ENCODE data around the gene BAIAP2.

The BAIAP2 gene

DNA sequence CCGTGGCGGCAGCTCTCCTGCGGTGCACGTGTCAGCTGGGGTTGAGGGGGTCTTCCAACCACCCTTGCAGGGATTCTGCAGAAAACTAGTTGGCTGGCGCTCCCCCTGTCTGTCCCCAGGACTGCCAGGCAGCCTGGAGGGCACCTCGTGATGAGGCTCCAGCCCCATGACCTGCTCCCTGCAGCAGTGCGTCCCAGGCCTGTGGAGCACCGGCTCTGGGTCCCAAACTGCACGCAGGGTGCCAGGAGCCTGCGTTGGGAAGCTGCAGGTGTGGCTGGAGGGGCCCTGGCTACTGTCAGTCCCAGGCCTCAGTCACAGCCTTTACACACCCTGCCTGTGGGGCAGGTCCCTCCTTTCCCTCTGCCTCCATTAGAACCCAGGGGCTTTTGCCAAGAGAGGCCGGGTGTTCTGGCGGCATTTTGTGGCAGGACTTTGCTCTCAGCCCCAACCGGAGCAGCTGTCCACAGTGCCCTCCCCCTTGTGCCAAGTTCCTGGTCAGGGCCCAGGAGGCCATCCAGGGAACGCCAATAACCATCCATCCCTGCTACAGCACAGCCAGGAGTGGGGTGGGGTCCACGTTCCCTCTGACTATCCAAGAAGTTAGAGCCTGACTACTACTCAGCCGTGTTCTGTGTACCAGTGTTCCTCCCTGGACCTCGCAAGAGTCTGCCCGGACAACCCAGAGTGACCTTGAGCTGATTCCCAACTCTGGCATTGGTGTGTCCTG is 34.2 kb upstream of the BAIAP2 start:
- Histone ChIP-seq H3K9ac (ENCODE audit: low read length in 5 of 5) (no peak overlapping the region), H3K9me3 (ENCODE audit: control insufficient read depth in 5 of 5, low read length in 5 of 5) (no peaks in the 10 kb centered on the region), H3K27ac (ENCODE audit: low read depth, low read length) (no peak overlapping the region), H3K36me3 (ENCODE audit: control insufficient read depth in 5 of 5, insufficient read depth in 5 of 5, low read length in 5 of 5) (peaks cover 0 to 46% (median 44%) of the 10 kb centered on the region in 5 donors), H3K4me3 (ENCODE audit: low read depth in 1 of 5, low read length in 5 of 5) (no peak overlapping the region), H3K4me1 (ENCODE audit: control insufficient read depth in 5 of 5, insufficient read depth in 5 of 5, low read length in 5 of 5) (peaks cover 2 to 27% (median 17%) of the 10 kb centered on the region in 5 donors), H3K27me3 (ENCODE audit: control insufficient read depth in 5 of 5, insufficient read depth in 4 of 5, low read length in 5 of 5) (peaks cover 5 to 25% (median 9%) of the 10 kb centered on the region in 5 donors)

DNA sequence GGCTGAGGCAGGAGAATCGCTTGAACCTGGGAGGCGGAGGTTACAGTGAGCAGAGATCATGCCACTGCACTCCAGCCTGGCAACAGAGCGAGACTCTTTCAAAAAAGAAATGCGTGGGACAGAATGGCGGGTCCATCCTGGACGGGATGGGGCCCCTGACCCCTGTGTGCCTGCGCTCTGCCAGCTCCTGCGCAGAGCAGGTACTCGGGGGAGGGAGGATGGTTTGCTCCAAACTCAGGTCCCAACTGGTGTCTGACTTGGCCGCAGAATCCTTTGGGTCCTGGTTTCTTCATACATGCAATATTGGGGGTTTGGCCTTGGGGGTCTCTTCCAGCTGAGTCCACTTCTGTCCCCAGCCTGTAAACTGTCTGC is 33.0 kb upstream of the BAIAP2 start:
- peaks cover 2 to 27% (median 17%) of the 10 kb centered on the region in 5 donors for H3K4me1 ChIP-seq (ENCODE audit: control insufficient read depth in 5 of 5, insufficient read depth in 5 of 5, low read length in 5 of 5)
- no peak overlapping the region for H3K27ac ChIP-seq (ENCODE audit: low read depth, low read length)
- H3K4me3 ChIP-seq (ENCODE audit: low read depth in 1 of 5, low read length in 5 of 5): no peak overlapping the region
- peaks cover 5 to 25% (median 9%) of the 10 kb centered on the region in 5 donors for H3K27me3 ChIP-seq (ENCODE audit: control insufficient read depth in 5 of 5, insufficient read depth in 4 of 5, low read length in 5 of 5)
- no peaks in the 10 kb centered on the region for H3K9me3 ChIP-seq (ENCODE audit: control insufficient read depth in 5 of 5, low read length in 5 of 5)
- H3K9ac ChIP-seq (ENCODE audit: low read length in 5 of 5): no peak overlapping the region
- H3K36me3 ChIP-seq (ENCODE audit: control insufficient read depth in 5 of 5, insufficient read depth in 5 of 5, low read length in 5 of 5): peaks cover 0 to 35% (median 33%) of the 10 kb centered on the region in 5 donors

DNA sequence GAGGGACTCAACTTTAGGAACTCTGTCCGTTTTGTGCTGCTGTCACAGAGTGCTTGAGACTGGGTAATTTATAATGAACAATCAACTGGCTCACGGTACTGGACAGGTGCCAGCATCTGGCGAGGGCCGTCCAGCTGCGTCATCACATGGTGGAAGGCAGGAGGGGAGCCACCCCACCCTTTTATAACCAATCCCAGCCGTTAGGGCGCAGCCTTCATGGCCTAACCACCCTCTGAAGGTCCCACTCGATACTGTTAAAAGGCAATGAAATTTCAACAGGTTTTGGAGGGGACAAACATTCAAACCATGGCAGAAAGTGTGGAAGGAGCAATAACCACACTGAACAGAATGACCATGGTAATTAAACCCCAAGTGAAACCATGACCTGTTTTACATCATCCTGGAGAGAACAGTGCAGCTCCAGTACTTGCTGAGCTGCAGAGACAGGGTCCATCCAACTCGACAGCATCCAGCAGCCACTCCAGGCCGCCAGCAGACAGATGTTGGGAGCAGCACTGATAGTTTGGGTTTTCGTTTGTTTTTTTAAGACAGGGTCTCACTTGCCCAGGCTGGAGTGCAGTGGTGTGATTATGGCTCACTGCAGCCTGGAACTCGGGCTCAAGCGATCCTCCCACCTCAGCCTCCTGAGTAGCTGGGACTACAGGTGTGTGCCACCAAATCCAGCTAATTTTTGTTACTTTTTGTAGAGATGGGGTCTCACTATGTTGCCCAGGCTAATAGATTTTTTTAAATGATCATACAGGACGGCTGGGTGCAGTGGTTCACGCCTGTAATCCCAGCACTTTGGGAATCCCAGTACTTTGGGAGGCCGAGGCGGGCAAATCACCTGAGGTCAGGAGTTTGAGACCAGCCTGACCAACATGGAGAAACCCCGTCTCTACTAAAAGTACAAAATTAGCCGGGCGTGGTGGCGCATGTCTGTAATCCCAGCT is 32.3 kb upstream of the BAIAP2 start:
- H3K4me1 ChIP-seq (ENCODE audit: control insufficient read depth in 5 of 5, insufficient read depth in 5 of 5, low read length in 5 of 5): peaks cover 2 to 27% (median 17%) of the 10 kb centered on the region in 5 donors
- peaks cover 5 to 25% (median 9%) of the 10 kb centered on the region in 5 donors for H3K27me3 ChIP-seq (ENCODE audit: control insufficient read depth in 5 of 5, insufficient read depth in 4 of 5, low read length in 5 of 5)
- H3K9me3 ChIP-seq (ENCODE audit: control insufficient read depth in 5 of 5, low read length in 5 of 5): no peaks in the 10 kb centered on the region
- H3K36me3 ChIP-seq (ENCODE audit: control insufficient read depth in 5 of 5, insufficient read depth in 5 of 5, low read length in 5 of 5): peaks cover 0 to 29% (median 26%) of the 10 kb centered on the region in 5 donors
- no peak overlapping the region for H3K9ac ChIP-seq (ENCODE audit: low read length in 5 of 5)
- H3K4me3 ChIP-seq (ENCODE audit: low read depth in 1 of 5, low read length in 5 of 5): no peak overlapping the region
- no peak overlapping the region for H3K27ac ChIP-seq (ENCODE audit: low read depth, low read length)

DNA sequence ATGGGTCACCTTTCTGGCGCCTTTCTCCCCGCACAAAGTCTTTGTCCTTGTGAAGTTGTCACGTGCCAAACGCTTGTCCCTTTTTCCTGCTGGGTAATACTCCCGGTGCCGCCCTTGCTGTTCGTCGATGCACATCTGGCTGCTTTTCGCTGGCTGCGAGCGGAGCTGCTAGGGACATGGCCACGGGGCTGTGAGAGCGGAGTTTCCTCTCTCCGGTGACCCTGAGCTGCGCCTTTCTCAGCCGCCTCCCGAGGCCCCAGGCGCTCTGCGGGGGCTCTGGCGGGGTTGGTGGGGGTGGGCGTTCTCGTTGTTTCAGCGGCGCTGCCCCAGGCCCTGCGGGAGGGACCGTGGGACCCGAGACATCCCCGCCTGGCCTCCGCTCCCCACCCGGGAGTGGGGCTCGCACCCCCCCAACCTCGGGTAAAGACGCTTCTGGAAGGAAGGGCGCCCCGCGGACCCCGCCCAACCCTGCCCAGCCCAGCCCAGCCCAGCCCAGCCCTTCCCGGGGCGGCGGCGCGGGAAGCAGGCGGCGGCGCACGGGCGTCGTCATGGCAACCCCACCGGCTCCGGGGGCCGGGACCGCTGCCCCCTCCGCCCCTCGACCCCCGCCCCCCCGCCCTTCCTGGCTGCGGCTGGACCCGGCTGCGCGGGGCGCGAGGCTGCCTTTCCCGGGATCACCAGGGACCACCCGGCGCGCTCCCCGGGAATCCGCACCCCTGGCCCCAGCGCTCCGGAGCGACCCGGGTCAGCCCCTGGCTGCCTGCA is 31.1 kb upstream of the BAIAP2 start:
- Histone ChIP-seq H3K4me3 (ENCODE audit: low read depth in 1 of 5, low read length in 5 of 5) (no peak overlapping the region), H3K9ac (ENCODE audit: low read length in 5 of 5) (no peak overlapping the region), H3K4me1 (ENCODE audit: control insufficient read depth in 5 of 5, insufficient read depth in 5 of 5, low read length in 5 of 5) (peaks cover 2 to 27% (median 17%) of the 10 kb centered on the region in 5 donors)

DNA sequence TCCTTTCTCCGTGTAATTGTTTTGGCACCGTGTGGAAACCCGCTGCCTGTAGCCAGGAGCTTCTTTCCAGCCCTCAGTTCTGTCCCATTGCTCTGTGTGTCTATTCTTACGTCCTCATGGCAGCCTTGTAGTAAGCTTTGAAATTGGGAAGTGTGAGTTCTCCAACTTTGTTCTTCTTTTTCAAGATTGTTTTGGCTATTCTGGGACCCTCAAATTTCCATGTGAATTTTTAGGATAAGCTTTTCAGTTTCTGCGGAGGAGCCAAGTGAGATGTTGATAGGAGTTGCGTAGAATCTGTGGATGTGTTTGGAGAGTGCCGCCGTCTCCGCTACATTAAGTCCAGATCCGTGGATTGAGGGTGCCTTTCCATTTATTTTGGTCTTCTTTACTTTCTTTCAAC is 28.1 kb upstream of the BAIAP2 start:
- no peaks in the 10 kb centered on the region for H3K36me3 ChIP-seq (ENCODE audit: control insufficient read depth in 5 of 5, insufficient read depth in 5 of 5, low read length in 5 of 5)
- peaks cover 2 to 17% (median 11%) of the 10 kb centered on the region in 5 donors for H3K4me1 ChIP-seq (ENCODE audit: control insufficient read depth in 5 of 5, insufficient read depth in 5 of 5, low read length in 5 of 5)
- H3K27ac ChIP-seq (ENCODE audit: low read depth, low read length): no peak overlapping the region
- no peak overlapping the region for H3K9ac ChIP-seq (ENCODE audit: low read length in 5 of 5)
- peaks cover 5 to 20% (median 9%) of the 10 kb centered on the region in 5 donors for H3K27me3 ChIP-seq (ENCODE audit: control insufficient read depth in 5 of 5, insufficient read depth in 4 of 5, low read length in 5 of 5)
- no peak overlapping the region for H3K4me3 ChIP-seq (ENCODE audit: low read depth in 1 of 5, low read length in 5 of 5)
- H3K9me3 ChIP-seq (ENCODE audit: control insufficient read depth in 5 of 5, low read length in 5 of 5): peaks cover 0 to 9% (median 4%) of the 10 kb centered on the region in 5 donors

More for the DNA sequence above, 31.1 kb upstream of the BAIAP2 start:
- H3K9me3 ChIP-seq (ENCODE audit: control insufficient read depth in 5 of 5, low read length in 5 of 5): no peaks in the 10 kb centered on the region
- no peak overlapping the region for H3K27ac ChIP-seq (ENCODE audit: low read depth, low read length)
- peaks cover 5 to 25% (median 9%) of the 10 kb centered on the region in 5 donors for H3K27me3 ChIP-seq (ENCODE audit: control insufficient read depth in 5 of 5, insufficient read depth in 4 of 5, low read length in 5 of 5)
- H3K36me3 ChIP-seq (ENCODE audit: control insufficient read depth in 5 of 5, insufficient read depth in 5 of 5, low read length in 5 of 5): peaks cover 0 to 17% (median 14%) of the 10 kb centered on the region in 5 donors

DNA sequence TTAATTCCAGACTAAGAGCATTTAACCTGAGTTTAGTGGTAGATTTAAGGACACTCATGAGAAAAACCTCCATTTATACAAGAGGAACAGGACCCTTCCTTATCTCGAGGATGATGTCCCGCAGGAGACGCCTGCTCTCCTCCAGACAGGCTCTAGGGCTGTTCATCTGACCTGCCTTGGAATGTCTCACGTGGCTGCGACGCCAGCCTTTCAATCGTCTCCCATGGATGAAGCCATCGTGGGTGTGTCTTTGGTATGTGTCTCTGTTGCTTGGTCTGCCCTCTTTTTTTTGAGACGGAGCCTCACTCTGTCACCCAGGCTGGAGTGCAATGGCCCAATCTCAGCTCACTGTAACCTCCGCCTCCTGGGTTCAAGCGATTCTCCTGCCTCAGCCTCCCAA is 26.8 kb upstream of the BAIAP2 start:
- Histone ChIP-seq H3K9ac (ENCODE audit: low read length in 5 of 5) (no peak overlapping the region), H3K9me3 (ENCODE audit: control insufficient read depth in 5 of 5, low read length in 5 of 5) (peaks cover 0 to 9% (median 4%) of the 10 kb centered on the region in 5 donors), H3K4me1 (ENCODE audit: control insufficient read depth in 5 of 5, insufficient read depth in 5 of 5, low read length in 5 of 5) (peaks cover 0 to 9% (median 4%) of the 10 kb centered on the region in 5 donors), H3K27ac (ENCODE audit: low read depth, low read length) (no peak overlapping the region), H3K27me3 (ENCODE audit: control insufficient read depth in 5 of 5, insufficient read depth in 4 of 5, low read length in 5 of 5) (peaks cover 5 to 17% (median 9%) of the 10 kb centered on the region in 5 donors), H3K36me3 (ENCODE audit: control insufficient read depth in 5 of 5, insufficient read depth in 5 of 5, low read length in 5 of 5) (no peaks in the 10 kb centered on the region), H3K4me3 (ENCODE audit: low read depth in 1 of 5, low read length in 5 of 5) (no peak overlapping the region)

DNA sequence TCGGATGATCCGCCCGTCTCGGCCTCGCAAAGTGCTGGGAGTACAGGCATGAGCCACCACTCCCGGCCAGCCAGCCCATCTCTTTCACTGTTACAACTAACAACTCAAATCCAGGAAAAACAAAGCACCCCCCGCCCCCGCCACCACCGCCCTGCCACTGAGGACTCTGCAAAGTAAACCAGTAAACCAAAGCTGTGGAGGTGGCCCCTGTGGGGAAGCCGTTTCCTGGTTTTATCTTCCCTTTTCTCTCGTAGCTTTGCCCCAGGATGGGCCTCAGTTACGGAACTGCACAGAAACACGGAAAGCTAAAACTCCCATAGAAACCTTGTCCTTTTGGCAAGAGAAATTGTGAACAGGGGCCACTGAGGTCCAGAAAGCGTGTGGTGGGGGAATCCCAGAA is 25.8 kb upstream of the BAIAP2 start:
- peaks cover 0 to 9% (median 4%) of the 10 kb centered on the region in 5 donors for H3K9me3 ChIP-seq (ENCODE audit: control insufficient read depth in 5 of 5, low read length in 5 of 5)
- H3K27ac ChIP-seq (ENCODE audit: low read depth, low read length): no peak overlapping the region
- H3K4me3 ChIP-seq (ENCODE audit: low read depth in 1 of 5, low read length in 5 of 5): no peak overlapping the region
- H3K4me1 ChIP-seq (ENCODE audit: control insufficient read depth in 5 of 5, insufficient read depth in 5 of 5, low read length in 5 of 5): peaks cover 0 to 5% (median 4%) of the 10 kb centered on the region in 5 donors
- H3K36me3 ChIP-seq (ENCODE audit: control insufficient read depth in 5 of 5, insufficient read depth in 5 of 5, low read length in 5 of 5): no peaks in the 10 kb centered on the region
- peaks cover 5 to 13% (median 6%) of the 10 kb centered on the region in 5 donors for H3K27me3 ChIP-seq (ENCODE audit: control insufficient read depth in 5 of 5, insufficient read depth in 4 of 5, low read length in 5 of 5)
- peak overlapping the region in 1 of 5 donors; percentile 39 for H3K9ac ChIP-seq (ENCODE audit: low read length in 5 of 5)

DNA sequence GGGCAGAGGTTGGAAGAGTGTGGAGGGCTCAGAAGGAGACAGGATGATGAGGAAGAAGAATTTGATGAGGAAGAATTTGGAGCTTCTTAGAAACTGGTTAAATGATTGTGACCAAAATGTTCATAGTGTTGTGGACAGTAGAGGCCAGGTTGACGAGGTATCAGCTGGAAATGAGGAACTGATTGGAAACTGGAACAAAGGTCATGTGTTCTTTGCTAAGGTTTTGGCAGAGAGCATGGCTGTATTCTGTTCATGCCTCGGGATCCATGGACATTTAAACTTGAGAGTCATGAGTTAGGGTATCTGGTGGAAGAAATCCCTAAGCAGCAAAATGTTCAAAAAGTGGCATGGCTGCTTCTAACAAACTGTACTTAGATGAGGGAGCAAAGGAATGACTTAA is 24.0 kb upstream of the BAIAP2 start:
- Histone ChIP-seq H3K36me3 (ENCODE audit: control insufficient read depth in 5 of 5, insufficient read depth in 5 of 5, low read length in 5 of 5) (no peaks in the 10 kb centered on the region), H3K9ac (ENCODE audit: low read length in 5 of 5) (no peak overlapping the region), H3K27ac (ENCODE audit: low read depth, low read length) (no peak overlapping the region), H3K4me1 (ENCODE audit: control insufficient read depth in 5 of 5, insufficient read depth in 5 of 5, low read length in 5 of 5) (no peaks in the 10 kb centered on the region), H3K9me3 (ENCODE audit: control insufficient read depth in 5 of 5, low read length in 5 of 5) (peaks cover 0 to 9% (median 4%) of the 10 kb centered on the region in 5 donors), H3K27me3 (ENCODE audit: control insufficient read depth in 5 of 5, insufficient read depth in 4 of 5, low read length in 5 of 5) (peaks cover 0 to 4% (median 0%) of the 10 kb centered on the region in 5 donors), H3K4me3 (ENCODE audit: low read depth in 1 of 5, low read length in 5 of 5) (no peak overlapping the region)

DNA sequence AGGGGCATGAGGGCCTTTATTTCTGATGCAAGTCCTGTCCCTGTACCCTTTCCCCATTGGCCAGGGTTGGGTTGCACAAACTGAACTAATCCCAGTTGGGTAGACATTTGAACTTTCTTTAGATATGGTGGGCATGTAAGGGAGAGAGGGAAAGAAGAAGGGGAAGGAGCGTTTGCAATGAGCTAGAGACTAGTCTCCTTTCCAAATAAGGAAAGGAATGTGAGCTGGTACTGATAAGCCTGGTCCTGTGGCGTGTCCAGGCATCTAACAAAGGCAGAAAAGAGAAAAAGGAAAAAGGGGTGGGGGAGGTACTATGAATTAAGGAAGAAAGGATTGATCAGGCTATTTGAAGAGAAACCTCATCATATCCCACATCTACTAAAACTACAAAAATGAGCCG is 23.0 kb upstream of the BAIAP2 start:
- no peak overlapping the region for H3K9ac ChIP-seq (ENCODE audit: low read length in 5 of 5)

More for the DNA sequence above, 23.0 kb upstream of the BAIAP2 start:
- Histone ChIP-seq H3K36me3 (ENCODE audit: control insufficient read depth in 5 of 5, insufficient read depth in 5 of 5, low read length in 5 of 5) (no peaks in the 10 kb centered on the region), H3K27ac (ENCODE audit: low read depth, low read length) (no peak overlapping the region), H3K4me3 (ENCODE audit: low read depth in 1 of 5, low read length in 5 of 5) (no peak overlapping the region), H3K9me3 (ENCODE audit: control insufficient read depth in 5 of 5, low read length in 5 of 5) (peaks cover 0 to 11% (median 4%) of the 10 kb centered on the region in 5 donors), H3K27me3 (ENCODE audit: control insufficient read depth in 5 of 5, insufficient read depth in 4 of 5, low read length in 5 of 5) (peaks cover 0 to 2% (median 0%) of the 10 kb centered on the region in 5 donors), H3K4me1 (ENCODE audit: control insufficient read depth in 5 of 5, insufficient read depth in 5 of 5, low read length in 5 of 5) (no peaks in the 10 kb centered on the region)
